Measurements from ENCODE around the gene GRM8. TPM values are rescaled to one million over a fixed set of nuclear protein-coding genes. Genes with fewer than 3 reads are reported as not detected.

The GRM8 gene
- total and polyA plus RNA-seq, 8 donors: 0.25 to 2.8 (median 1.3) TPM; not detected in 4

DNA sequence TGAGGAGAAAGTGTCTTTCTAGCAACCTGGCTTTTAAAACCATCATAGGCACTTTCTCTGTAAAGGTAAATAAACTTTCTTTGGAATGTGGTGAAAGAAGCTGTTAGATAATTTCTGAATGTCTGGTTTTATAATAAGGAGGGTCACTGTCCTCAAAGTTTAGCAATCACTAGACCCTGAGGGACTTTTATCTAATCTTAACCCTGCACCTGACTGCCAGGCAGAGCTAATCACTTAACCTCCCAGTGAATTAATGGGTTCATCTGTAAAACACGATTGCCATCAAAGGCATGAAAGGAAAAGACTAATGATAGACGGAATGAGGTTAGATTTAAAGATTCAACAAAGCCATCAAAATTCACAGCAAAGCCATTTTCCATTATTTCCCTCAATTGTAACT lies 553.8 kb downstream of the GRM8 start:
- H3K4me3 ChIP-seq: no peak overlapping the region
- 20 to 29% (median 26%) methylated on average over 2 of the region's 2 CpGs for WGBS, 5 donors
- no peak for TF ChIP-seq POLR2AphosphoS5 (IDR thresholded peaks at IDR 0.05)
- TF ChIP-seq POLR2A (IDR thresholded peaks at IDR 0.05): no peak
- TF ChIP-seq EP300 (IDR thresholded peaks at IDR 0.05): no peak
- TF ChIP-seq, protein P1, sequence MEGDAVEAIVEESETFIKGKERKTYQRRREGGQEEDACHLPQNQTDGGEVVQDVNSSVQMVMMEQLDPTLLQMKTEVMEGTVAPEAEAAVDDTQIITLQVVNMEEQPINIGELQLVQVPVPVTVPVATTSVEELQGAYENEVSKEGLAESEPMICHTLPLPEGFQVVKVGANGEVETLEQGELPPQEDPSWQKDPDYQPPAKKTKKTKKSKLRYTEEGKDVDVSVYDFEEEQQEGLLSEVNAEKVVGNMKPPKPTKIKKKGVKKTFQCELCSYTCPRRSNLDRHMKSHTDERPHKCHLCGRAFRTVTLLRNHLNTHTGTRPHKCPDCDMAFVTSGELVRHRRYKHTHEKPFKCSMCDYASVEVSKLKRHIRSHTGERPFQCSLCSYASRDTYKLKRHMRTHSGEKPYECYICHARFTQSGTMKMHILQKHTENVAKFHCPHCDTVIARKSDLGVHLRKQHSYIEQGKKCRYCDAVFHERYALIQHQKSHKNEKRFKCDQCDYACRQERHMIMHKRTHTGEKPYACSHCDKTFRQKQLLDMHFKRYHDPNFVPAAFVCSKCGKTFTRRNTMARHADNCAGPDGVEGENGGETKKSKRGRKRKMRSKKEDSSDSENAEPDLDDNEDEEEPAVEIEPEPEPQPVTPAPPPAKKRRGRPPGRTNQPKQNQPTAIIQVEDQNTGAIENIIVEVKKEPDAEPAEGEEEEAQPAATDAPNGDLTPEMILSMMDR (IDR thresholded peaks at IDR 0.05): no peak
- no peaks in the 10 kb centered on the region for H3K27me3 ChIP-seq
- no peaks in the 10 kb centered on the region for H3K4me1 ChIP-seq
- intact Hi-C loops (cut with DNase I; ENCODE audit: low total_unique reads): no loop called here
- no peak for DNase-seq
- H3K36me3 ChIP-seq: no peaks in the 10 kb centered on the region
- no peaks in the 10 kb centered on the region for H3K9me3 ChIP-seq
- H3K27ac ChIP-seq: no peak overlapping the region

- Histone ChIP-seq H3K27me3 (no peaks in the 10 kb centered on the region), H3K4me3 (no peak overlapping the region), H3K4me1 (no peaks in the 10 kb centered on the region), H3K9me3 (no peaks in the 10 kb centered on the region), H3K36me3 (no peaks in the 10 kb centered on the region), H3K27ac (no peak overlapping the region)
- no peak for TF ChIP-seq POLR2A (IDR thresholded peaks at IDR 0.05)
- TF ChIP-seq EP300 (IDR thresholded peaks at IDR 0.05): no peak
- TF ChIP-seq POLR2AphosphoS5 (IDR thresholded peaks at IDR 0.05): no peak
- TF ChIP-seq, protein P1 (IDR thresholded peaks at IDR 0.05): no peak
- intact Hi-C loops (cut with DNase I; ENCODE audit: low total_unique reads): no loop called here
- no peak for DNase-seq
- WGBS, 5 donors: 62 to 77% (median 68%) methylated on average over 2 of the region's 2 CpGs
Observed at GRCh38 chr7:126698446-126698845, 554.3 kb downstream of the GRM8 start.

DNA sequence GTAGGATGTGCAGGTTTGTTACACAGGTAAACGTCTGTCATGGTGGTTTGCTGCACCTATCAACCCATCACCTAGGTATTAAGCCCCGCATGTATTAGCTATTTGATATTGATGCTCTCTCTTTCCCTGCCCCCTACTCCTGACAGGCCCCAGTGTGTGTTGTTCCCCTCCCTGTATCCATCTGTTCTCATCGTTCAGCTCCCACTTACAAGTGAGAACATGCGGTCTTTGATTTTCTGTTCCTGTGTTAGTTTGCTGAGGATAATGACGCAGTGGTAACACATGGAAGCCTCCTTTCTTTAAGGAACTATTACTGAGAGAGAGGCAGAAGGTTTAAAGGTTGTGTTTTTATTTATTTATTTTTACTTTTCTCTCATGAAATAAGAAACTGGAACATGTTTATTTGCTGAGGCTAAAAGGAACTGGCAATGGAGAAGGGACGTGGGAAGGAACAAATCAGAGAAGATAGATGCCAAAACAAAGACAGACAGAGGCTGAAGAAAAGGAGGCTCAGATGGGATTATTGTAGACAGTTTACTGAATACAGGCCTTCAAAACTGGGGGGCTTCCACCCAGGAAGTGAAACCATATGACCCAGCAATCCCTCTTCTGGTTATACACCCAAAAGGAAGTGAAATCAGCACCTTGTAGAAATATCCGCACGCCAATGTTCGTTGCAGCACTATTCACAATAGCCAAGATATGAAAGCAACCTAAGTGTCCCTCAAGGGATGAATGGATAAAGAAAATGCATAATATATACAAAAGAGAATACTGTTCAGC lies 556.3 kb downstream of the GRM8 start:
- Histone ChIP-seq H3K9me3 (no peaks in the 10 kb centered on the region), H3K27ac (no peak overlapping the region), H3K4me3 (no peak overlapping the region), H3K36me3 (no peaks in the 10 kb centered on the region), H3K4me1 (no peaks in the 10 kb centered on the region), H3K27me3 (no peaks in the 10 kb centered on the region)
- intact Hi-C loops (cut with DNase I; ENCODE audit: low total_unique reads): no loop called here
- no peak for DNase-seq
- TF ChIP-seq EP300 (IDR thresholded peaks at IDR 0.05) (no peak), POLR2A (IDR thresholded peaks at IDR 0.05) (no peak), POLR2AphosphoS5 (IDR thresholded peaks at IDR 0.05) (no peak)
- TF ChIP-seq, protein P1 (IDR thresholded peaks at IDR 0.05): no peak
- WGBS, 5 donors: 76 to 81% (median 80%) methylated on average over 9 of the region's 9 CpGs

DNA sequence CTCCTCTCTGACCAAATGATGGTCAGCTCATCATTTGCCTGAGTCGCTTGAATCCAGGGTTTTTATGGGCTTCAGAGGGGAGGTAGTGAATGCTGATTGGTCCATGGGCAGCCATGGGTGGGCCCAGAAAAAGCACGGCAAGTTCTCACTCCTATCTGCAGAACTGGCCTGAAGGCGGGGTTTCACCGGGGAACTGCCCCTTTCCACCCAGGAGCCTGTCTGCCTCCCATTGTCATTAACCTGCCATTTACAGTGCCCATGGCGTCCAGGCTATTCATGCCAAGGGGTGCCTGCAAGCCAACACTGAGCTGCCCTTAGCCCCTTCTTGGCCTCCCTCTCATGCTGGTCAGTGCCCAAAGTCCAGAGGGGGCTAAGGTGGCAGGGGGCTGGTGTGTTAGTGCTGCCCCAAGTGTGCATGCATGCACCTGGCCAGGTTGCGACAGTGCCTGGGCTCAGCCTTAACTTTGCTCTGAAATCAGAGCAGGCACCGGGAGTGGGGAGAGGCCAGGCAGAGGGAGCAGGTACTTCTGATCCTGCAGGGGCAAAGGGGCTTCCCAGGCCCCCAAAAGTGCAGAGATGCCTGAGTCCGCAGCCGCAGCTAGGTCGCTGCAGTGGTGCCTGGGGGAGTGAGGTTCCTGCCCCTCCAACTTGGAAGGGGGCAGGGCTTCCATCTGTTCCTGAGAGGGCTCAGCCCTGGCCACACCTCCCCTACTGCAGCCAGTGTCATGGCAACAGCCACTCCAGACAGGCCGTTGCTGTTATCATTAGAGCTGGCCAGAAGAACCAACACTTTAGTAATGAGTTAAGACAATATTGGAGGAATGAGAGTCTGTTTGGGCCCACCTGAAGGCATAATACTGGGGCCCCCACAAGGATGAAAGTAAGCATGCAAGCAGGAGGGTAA lies 561.6 kb downstream of the GRM8 start:
- H3K4me1 ChIP-seq: no peaks in the 10 kb centered on the region
- no peaks in the 10 kb centered on the region for H3K27me3 ChIP-seq
- whole genome bisulfite sequencing, 5 donors: 82 to 91% (median 88%) methylated on average over 7 to 11 of the region's 11 CpGs
- TF ChIP-seq EP300 (IDR thresholded peaks at IDR 0.05) (no peak), POLR2A (IDR thresholded peaks at IDR 0.05) (no peak), POLR2AphosphoS5 (IDR thresholded peaks at IDR 0.05) (no peak)
- TF ChIP-seq, protein P1 (IDR thresholded peaks at IDR 0.05): no peak
- H3K27ac ChIP-seq: no peak overlapping the region
- H3K36me3 ChIP-seq: no peaks in the 10 kb centered on the region
- DNase-seq: no peak
- H3K9me3 ChIP-seq: peaks cover 0 to 14% (median 3%) of the 10 kb centered on the region in 4 donors
- no peak overlapping the region for H3K4me3 ChIP-seq
- intact Hi-C loops (cut with DNase I; ENCODE audit: low total_unique reads): no loop called here

Data from stomach (tissue), 9 donors.